Activated CD8-positive, alpha-beta memory T cell treated with anti-CD3 and anti-CD28 coated beads for 4 hours (primary cell): ENCODE results near the gene FOXF1.

Experiments
- DNase-seq, 2 donors: peaks; one replicate each; pipeline ENCODE4 v3.0.0-alpha.2; 2020; ENCODE audit warnings: low read depth in 2 of 2

Gene FOXF1

DNA sequence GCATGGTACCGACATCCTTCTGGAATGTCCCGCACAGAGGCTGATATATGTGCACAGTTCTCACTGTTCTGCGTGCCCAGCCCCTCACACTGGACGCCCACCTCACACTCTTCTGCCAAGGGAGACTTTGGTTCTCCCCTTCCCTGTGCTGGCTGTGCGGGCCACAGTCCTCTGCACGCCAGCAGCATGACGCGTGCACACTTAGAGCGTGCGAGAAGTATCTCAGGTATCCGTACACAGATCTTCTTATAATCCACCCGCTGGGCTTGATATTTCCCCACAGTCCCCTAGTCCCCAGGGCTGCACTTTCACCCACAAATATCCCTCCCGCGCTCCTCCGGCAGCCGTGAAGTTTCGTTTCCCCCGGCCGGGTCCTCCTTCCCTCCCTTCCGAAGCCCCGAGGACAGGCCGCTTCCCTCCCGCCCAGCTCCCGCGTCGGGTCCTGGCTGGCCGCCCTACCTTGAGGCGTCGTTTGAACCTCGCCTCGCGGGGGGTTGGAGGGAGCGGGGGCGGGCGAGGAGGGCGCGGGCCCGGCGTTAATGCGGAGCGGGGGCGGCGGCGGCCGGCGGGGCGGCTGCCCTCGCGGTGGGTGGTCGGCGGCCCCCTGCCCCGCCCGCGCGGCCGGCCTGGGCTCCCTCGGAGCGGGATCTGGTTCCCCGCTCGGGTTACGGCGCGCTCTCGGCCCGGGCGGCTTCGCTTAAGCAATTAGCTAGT lies 5.0 kb upstream of the FOXF1 start:
- no peak for DNase-seq

DNA sequence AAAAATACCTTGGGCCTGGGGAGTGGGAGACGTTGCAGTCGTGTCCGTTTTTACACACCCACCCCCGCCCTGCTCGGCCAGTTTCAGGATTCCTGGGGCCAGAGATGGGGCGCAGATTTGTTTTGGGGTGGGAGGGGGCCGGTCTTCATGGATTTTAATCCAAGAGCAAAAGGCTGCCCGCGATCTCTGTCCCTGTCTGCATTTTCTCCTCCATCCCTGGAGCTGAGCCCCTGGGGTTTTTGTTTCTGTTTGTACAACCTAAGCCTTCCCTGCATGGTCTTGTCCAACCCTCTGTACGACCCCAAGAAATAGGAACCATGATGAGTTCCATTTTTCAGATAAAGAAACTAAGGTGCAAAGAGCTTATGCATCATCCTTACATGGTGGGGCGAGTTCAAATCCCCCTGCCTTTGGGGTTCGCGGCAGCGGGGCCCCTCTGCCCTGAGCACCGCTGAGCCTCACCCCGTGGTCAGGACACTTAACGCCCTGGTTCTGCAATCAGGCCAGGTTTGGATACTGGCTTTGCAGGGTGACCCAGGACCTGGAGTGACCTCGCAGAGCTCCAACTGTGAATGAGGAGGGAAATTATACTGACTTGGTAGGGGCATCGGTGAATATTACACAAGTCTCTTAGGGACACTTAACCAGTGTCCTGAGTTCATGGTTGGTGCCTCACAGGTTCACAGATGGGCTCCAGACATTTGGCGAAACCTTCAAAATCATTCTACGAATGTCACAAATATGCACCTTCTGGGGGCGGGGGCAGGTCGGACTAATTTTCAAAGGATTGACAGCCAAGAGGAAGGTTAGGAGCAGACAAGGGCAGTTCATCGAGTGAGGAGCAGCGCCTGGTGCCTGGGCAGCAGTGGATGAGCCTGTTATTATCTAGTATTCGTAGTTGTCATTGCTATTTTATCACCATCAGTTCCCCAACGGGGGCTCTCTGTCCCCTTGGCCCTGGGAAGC lies 4.1 kb upstream of the FOXF1 start:
- DNase-seq = no peak

DNA sequence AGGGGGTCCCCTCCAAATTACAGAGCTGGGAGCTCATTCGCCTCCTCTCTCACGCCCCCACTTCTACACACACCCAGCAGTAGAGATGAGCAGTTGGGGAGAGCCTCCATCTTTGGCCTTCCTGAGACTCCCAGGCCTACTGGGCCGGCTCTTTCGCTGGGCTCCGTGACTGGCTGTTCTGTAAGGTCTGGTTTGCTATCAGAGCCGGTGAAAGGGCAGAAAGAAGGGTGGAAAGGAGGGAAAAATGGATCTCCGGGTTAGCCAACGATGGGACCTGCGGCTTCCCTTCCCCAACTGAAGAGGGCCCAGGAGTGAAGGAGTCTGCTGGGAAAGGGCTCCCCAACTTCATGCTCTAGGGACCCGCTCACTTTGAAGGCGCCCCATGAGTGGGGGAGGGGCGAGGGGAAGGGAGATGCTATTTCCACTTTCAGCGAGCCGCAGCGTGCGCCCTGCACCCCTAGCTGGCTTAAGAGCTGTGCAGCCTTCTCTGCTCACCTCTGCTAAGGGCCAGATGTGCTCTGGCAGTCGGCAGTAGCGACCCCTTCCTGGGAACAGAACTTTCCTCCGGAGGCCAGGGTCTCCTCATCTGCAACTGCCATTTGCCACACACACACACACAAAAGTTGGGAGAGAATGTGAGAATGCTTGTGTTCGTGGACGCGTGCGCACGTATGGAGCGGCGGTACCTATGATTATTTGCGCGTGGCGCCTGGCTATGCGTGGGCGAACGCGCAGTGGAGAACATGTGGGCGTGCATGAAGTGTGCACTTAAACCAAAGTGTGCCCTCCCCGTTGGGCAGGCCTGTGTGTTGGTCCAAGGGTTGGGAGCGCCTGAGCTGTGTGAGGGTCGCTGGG lies 2.9 kb upstream of the FOXF1 start:
- DNase-seq = no peak

DNA sequence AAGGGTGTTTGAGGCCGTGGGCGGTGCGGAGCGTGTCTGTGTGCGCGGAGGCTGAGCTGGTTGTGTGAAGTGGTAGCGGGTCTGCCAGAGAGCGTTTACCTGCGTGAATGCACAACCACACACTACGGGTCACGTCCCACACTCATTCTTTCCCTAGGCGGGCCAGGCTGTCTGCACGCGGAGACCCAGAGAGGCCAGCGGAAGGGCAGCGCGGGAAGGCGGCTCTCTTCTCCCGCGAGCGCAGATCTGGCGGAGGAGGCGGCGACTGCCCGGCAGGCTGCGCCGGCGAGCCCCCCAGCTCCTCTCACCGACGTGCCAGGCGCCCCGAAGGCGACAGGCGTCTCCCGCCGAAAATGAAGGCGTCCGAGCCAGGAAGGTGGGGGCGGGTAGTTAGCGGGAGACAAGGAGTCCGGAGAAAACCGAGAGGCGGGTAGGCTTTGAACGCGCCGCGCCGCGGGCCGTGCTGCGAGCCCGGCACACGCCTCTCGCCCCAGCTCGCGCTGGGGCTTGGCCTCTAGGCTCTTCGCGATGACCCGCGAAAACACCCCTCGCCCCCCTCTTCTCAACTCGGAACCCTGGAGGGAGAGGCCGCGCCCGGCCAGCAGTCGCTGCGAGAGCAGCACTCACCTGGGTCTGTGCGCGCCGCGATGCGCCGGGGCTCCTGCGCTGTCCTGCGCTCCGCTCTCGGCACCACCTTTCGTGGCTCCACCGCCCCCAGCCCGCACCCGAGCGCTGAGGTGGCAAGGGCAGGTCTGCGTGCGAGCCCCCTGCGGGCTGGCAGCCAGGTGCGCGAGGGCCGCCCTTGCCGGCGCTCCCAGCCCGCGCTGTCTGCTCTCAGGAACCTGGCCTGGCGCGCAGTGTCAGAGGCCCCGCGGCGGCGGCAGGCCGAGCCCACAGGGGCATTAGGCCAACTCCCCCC lies 2.0 kb upstream of the FOXF1 start:
- no peak for DNase-seq

DNA sequence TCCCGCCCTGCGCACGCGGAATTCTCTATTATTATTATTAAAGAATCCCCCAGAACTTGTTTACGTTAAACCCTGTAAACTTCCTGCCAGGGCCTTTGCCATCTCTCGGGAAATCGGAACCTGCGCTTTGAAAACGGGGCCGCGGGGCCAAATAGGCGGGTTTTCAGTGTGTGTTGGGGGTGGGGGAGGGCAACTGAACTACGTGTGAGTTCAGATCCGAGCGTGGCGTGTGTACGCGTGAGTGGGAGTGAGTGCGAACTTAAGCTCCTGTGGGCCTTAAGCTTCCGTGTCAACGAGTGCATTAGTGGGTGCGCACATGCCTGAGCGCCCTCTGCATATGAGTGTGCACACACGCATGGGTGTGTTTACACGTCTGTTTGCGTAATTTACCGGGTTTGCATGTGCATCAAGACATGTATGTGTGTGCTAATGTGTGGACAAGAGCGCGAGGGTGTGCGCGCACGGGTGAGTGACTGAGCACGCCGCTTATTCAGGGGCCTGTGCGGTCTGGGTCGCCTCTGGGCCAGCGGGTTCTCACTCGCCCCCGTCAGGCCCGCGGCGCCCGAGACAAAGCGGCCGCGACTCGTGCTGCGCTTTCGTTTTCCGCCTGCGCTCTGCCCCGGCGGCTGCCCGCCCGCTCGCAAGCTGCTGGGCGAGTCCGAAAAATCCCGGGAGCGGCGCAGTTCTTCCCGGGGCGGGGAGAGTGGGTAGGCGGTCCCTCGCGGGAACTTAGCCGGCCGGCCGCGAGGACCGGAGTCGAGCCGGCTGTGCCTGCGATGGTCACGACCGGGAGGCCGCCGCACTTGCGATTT lies 1.2 kb upstream of the FOXF1 start:
- DNase-seq = no peak

DNA sequence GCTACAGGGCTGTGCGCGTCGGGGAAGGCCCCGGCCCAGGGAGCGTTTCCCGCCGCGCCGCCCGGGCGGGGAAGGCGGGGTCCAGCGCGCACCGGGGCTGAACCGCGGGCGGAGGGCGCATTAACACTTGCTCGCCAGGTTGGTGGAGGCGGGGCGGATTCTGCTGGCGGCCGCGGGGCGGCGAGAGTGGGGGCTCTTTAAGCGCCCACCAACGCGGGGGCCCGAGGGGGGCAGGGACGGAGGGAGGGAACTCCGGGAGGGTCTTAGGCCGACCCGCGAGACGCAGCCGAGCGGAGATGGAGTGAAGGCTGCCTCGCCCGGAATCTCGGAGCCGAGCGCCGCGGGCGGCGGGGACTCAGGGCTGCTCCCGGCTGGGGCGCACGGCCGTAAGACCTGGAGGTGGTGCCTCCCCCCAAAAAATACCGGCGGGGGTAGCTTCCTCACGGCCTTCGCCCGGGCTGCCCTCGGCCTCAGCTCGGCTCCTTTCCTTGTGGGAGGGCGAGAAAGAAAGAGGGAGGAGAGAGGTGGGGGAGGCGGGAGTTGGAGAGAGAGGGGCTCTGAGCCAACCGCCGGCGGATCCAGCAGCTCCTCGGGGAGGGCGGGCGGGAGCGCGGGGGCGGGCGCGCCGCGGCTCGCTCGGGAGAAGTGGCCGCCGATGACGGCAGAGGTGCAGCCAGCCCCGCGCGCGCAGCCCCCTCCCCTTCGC lies 415 bp upstream of the FOXF1 start:
- DNase-seq = no peak

DNA sequence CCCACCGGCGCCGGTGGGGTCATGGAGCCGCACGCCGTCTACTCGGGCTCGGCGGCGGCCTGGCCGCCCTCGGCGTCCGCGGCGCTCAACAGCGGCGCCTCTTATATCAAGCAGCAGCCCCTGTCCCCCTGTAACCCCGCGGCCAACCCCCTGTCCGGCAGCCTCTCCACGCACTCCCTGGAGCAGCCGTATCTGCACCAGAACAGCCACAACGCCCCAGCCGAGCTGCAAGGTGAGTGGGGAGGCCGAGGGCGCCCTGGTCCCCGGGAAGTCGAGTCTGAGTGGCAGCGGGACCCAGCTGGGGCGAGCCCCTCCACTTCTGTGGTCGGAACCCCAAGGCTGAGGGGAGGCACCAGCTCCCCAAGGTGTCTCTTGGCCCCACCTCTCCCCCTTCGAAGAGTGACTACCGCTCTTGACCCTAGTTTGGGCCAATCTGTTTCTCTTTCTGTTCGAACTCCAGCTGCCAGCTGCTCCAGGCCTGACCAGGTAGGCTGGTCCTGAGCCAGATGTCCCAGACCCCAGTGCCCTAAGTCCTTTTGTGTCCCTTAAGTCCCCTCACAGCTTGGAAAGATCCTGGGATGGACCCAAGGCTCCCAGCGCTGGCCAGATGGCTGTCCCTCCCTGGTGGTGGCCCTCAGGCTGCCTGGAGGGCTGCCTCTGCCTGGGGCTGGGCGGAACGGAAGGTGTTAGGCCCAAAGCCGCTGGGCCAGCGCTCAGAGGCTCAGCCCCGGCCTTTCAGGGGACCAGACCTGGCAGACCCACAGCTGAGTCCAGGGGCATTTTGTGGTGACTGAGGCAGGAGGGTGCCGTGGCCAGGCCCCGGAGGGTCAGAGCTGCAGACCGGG lies 1.2 kb downstream of the FOXF1 start:
- DNase-seq = no peak

DNA sequence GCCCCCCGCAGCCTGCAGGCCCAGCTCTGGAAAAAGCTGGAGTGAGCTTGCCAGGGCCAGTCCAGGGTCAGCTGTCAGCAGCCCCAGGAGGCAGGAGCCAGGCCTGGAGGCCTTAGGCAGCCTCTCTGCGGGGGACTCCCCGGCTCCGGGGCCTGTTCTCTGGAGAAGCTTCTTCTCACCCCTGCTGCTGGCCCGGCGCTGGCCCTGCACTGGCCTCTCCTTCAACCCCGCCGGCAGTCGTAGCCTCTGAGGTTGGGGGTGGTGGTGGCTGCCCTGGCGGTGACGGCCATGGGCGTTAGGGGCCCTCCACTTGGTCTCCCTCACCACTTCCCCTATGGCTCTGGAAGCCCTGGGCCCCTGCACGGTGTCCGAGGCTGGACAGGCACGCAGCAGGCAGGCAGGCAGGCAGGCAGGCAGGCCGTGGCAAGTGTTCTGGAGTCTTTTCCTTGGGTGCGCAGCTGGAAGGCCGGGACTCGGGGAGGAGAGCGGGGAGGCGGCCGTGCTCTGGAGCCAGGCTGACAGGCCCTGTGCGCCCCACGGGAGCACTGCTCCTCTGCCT lies 2.1 kb downstream of the FOXF1 start:
- no peak for DNase-seq

DNA sequence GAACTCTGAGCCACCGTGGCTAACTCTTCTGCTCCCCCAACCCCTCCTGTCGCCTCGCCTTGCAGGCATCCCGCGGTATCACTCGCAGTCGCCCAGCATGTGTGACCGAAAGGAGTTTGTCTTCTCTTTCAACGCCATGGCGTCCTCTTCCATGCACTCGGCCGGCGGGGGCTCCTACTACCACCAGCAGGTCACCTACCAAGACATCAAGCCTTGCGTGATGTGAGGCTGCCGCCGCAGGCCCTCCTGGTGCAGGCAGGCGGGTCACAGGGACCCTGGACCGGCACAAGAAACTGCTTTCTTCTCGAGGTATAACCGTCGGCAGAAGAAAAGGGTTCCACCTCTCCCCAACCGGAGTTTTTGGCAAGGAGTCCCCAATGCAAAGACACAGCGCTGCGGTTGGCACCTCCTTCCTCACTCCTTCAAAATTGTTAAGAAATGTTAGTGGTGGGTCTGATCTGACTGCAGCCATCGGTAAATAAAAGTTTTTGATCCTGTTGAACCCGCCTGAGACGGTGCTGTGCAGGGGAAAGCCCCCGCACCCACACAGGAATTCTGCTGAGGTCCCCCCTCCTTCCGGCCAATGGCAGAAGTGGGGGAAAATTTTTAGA lies 2.6 kb downstream of the FOXF1 start:
- no peak for DNase-seq

DNA sequence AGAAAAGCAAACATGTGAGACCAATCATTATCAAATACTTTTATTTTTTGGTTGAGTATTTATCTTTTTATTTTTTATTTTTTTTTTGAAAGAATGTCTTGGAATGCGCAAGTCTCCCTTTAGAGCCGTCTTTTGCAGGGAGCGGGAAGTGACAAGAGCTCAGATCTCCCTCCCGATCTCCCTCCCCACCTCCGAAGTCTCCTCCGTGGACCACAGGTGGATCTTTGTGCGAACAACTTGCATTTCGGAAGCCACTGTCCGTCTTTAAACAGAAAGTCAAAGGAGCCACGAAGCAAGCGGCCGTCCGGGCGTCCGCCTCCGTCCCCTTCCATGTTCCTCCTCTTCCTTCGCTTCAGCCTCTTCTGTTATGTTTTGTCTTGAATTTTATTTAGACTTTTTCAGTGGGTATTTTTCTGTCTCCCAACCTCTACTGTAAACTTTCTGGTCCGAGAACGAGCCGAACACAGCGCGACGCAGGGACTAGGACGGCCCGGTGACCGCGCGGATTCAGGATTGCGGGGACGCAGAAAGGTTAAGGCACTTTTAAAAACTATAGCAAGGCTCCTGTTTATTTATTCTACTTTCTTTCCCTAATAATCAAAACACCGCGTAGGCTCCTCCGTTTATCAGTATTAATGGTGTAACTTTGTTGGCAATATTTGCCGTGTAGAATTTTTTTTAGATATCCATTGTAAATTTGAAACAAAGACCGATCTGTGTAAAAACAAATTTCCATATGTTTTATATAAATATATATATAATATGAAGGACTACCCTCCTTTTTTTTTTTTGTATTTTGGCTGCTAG lies 3.3 kb downstream of the FOXF1 start:
- no peak for DNase-seq

DNA sequence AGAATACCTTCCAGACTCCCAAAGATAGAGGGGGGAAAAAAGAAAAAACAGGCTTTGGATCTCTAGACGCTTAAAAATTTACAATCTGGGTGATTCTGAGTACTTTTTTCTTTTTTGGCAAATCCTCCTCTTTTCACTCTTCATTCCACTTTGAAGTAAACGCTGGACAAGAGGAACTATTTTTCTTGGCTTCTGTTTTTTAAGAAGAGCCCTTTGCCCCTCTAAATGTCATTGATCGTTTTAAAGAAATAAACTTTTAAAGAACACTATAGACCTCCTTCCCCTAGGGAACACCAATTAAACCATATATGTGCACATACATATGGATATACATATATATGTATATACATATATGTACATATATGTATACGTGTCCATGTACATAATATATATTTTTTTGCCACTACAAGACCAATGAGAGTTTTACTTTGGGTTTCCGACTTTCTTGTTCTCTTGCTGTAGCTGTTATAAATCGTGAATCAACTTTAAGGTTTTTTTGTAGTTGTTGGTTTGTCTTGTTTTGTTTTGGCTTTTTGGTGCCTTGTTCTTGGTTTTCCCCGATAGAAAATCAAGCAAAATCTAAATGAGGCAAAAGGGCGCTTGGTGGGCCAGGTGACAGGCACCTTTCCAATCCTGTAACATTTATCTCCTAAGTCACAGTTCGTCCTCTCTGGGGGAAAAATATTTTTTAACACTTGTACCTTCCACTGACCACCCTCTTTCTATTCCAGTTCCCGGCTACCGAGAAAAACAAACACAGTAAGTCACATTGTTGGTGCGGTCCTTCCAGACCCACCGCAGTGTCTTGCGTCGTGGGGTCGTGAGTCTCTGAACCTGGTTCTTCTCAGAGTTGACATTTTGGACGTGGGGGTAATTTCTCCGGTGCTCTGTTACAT lies 4.4 kb downstream of the FOXF1 start:
- DNase-seq = no peak

DNA sequence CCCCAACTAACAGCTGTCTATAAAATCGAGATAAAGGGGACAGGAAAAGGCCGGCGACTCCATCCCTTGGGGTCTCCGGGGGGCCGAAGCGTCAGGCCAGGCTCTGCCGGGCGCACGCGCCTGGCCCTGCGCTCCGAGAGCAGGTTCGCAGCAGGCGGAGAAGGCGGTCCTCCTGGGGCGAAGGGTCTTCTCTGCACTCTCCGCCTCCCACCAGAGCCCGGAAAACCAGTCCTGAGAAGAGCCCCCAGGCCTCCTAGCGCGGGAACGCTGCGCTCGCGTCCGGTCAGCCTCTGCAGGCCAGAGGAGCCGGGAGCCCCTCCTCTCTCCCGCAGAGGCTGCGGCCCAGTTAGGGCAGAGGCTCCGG lies 5.1 kb downstream of the FOXF1 start:
- no peak for DNase-seq

DNA sequence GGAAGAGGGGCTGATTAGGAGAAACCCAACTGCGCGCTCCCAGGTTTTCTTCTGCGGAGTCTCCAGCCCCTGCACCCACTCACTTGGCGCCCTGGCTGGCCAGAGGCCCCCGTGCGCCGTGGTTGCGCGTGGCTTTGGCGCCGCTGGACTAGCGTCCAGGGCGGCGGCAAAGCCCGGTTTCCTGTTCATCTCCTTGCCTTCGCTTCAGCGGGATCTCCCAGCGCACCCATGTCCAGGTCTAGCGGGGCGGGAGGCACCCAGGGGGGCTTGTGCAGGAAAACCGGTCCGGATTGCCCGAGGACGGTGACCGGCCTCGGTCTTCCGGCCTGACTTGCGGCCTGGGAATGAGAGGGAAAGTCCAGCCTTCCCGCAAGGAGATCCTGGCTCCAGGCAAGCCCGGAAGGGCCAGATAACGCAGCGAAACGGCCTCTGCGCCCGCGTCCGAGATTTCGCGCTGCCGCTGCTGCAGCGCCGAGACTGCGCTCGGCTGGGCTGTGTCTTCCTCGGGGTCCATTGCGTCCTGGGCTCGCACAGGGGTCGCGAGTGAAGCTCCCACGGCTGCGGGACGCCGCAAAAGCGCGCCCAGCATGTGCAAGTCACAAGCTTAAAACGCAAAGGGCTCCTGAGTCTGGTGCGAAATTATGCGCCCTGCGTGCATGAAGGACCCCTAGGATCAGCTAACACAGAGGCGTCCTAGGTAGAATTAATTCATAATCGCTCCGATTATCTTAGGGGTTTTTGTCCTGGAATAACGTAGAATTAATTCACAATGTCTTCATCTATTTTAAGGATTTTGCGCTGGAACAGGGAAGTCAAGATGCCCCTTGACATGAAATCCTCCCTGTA lies 5.7 kb downstream of the FOXF1 start:
- no peak for DNase-seq

DNA sequence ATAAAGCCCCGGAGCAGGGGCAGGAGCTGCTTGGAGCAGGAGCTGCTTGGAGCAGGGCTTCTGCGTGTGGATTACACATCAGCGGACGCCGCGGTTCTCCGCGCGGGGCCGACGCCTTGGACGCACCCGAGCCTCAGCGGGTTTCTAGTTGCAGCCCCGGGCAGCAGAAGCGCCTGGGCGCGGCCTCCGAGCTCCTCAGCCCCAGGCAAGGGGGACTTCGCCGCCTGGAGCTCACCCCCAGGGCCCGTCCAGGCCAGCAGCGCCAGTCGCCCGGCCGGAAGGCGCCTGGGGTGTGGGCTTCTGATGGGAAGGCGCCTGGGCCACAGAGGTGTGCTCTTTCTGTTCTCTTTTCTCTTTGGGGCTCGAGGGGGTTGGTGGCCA lies 6.3 kb downstream of the FOXF1 start:
- DNase-seq = no peak

DNA sequence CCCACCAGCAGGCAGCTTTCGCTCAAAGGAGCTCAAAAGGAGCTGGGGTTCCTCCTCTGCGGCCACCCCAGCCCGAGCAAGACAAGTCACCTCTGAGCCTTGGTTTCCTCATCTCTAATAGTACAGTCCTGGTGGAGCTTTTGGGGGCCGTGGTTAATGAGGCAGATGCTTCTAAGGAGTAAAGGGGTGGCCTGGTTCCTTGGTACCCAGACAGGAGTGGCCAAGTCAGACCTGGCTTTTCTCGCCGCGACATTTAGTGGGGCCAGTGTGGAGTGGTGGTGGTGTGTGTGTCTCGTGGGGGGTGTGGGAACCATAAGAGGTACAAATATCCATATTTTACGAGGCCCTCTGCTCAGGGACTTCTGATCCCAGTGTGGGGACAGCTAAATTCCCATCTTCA lies 6.7 kb downstream of the FOXF1 start:
- no peak for DNase-seq
